Progenitor cell of endocrine pancreas (in vitro differentiated cells): Measurements from ENCODE around the gene PCGF3. TPM values are rescaled to one million over a fixed set of nuclear protein-coding genes. Genes with fewer than 3 reads are reported as not detected.
"Not testable (repeated sequence)": the region's sequence is repeated elsewhere in the genome, so short reads cannot be mapped to it uniquely, and the experiment has no call there.

Experiments used
- DNase-seq: peaks from one replicate; pipeline ENCODE4 v3.0.0; 2021; ENCODE audit warnings: low spot score; ENCODE audit not compliant: unreplicated experiment
- H3K27ac Mint-ChIP-seq: 2 replicates; pipeline ENCODE4 v1.8.0; 2021; ENCODE audit warnings: mild to moderate bottlenecking, moderate library complexity, mixed read lengths
- H3K27me3 Mint-ChIP-seq: 2 replicates; pipeline ENCODE4 v1.8.0; 2021; ENCODE audit warnings: mixed read lengths
- H3K36me3 Mint-ChIP-seq: 2 replicates; pipeline ENCODE4 v1.8.0; 2022; ENCODE audit warnings: mixed read lengths; ENCODE audit not compliant: insufficient read depth
- H3K4me1 Mint-ChIP-seq: 2 replicates; pipeline ENCODE4 v1.8.0; 2021; ENCODE audit warnings: low read depth, mixed read lengths
- H3K4me3 Mint-ChIP-seq: 2 replicates; pipeline ENCODE4 v1.8.0; 2021; ENCODE audit warnings: low read depth, mild to moderate bottlenecking, moderate library complexity, mixed read lengths
- H3K9me3 Mint-ChIP-seq: 2 replicates; pipeline ENCODE4 v1.8.0; 2021; ENCODE audit warnings: low read depth, mixed read lengths
- CTCF ChIP-seq: fragments of 200-600 bp; sonication (generic); IDR thresholded peaks from one replicate; pipeline ENCODE4 v1.5.0; 2021; ENCODE audit warnings: antibody characterized with exemption, mild to moderate bottlenecking; ENCODE audit not compliant: unreplicated experiment
- total RNA-seq: library from RNA; stranded (reverse); gene quantifications from 2 replicates; pipeline ENCODE4 v1.2.1, GENCODE V29; 2021

Gene PCGF3
- total RNA-seq, 1 donor from 2014 or later: 79.8 TPM

GRCh38 chr4:749698-750666, 44.4 kb downstream of the PCGF3 start:
- Mint-ChIP-seq H3K9me3 (peaks cover 3% of the 10 kb centered on the region), H3K4me1 (no peaks in the 10 kb centered on the region), H3K36me3 (peaks cover 32% of the 10 kb centered on the region), H3K27me3 (no peaks in the 10 kb centered on the region), H3K27ac (no peak overlapping the region), H3K4me3 (no peak overlapping the region)
- no peak for DNase-seq
- no peak for TF ChIP-seq CTCF

- Mint-ChIP-seq H3K27me3 (no peaks in the 10 kb centered on the region), H3K27ac (no peak overlapping the region), H3K4me1 (no peaks in the 10 kb centered on the region), H3K4me3 (no peak overlapping the region), H3K9me3 (peaks cover 3% of the 10 kb centered on the region), H3K36me3 (peaks cover 36% of the 10 kb centered on the region)
- DNase-seq: no peak
- no peak for TF ChIP-seq CTCF
Measured at GRCh38 chr4:751676-752075, 46.0 kb downstream of the PCGF3 start.

GRCh38 chr4:752196-752861, 46.7 kb downstream of the PCGF3 start:
- Mint-ChIP-seq H3K36me3 (peaks cover 41% of the 10 kb centered on the region), H3K4me3 (no peak overlapping the region), H3K27me3 (no peaks in the 10 kb centered on the region), H3K9me3 (peaks cover 3% of the 10 kb centered on the region), H3K4me1 (no peaks in the 10 kb centered on the region), H3K27ac (no peak overlapping the region)
- no peak for DNase-seq
- TF ChIP-seq CTCF: no peak

- H3K9me3 Mint-ChIP-seq, H3K4me1 Mint-ChIP-seq, H3K4me3 Mint-ChIP-seq, H3K27me3 Mint-ChIP-seq, H3K27ac Mint-ChIP-seq, DNase-seq: not testable (repeated sequence)
- H3K36me3 Mint-ChIP-seq: peaks cover 41% of the 10 kb centered on the region
Measured at GRCh38 chr4:753186-753585, 47.6 kb downstream of the PCGF3 start.

- TF ChIP-seq CTCF: no peak
- Mint-ChIP-seq H3K27me3 (no peaks in the 10 kb centered on the region), H3K4me3 (no peak overlapping the region), H3K36me3 (peaks cover 35% of the 10 kb centered on the region), H3K4me1 (no peaks in the 10 kb centered on the region), H3K9me3 (no peaks in the 10 kb centered on the region), H3K27ac (peak overlapping the region; percentile 45)
- DNase-seq: no peak
Measured at GRCh38 chr4:754221-755120, 48.8 kb downstream of the PCGF3 start.
